ENCODE measurements around the gene H6PD.

H6PD gene

DNA sequence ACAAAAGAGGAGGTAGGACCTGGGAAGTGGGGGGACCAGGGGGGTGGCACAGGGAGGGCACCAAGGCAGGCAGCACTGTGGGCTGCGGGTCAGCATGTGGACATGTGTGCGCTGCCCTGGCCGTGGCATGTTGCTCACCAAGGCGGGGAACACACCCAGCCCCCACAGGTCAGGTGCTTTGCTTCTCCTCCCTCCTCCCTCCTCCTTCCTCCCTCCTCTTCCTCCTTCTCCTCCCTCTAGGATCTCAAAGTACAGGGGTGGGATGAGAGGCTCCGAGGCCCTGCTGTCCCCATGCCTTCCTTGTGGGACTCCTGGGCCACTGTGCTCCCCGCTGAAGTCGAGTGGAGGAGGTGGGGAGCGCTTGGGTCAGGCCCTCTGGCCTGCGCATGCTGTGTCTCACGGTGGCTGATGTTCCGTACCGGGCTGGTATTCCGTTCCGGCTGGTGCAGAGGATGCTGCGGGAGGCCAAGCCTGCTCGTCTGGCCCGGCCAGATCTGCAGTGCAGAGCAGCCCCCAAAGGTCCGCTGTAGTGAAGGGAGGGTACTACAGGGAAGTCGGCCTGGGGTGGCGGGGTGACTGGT lies 84.7 kb downstream of the H6PD start:
- Histone ChIP-seq H3K27ac (peak overlapping the region; percentile 82), H3K36me3 (peaks cover 21% of the 10 kb centered on the region), H3K4me3 (ENCODE audit: low read depth, low read length) (no peak overlapping the region), H3K27me3 (ENCODE audit: insufficient read depth, low read depth, severe bottlenecking) (no peaks in the 10 kb centered on the region), H3K9me3 (ENCODE audit: severe bottlenecking) (no peaks in the 10 kb centered on the region)
- TF ChIP-seq, protein P1, sequence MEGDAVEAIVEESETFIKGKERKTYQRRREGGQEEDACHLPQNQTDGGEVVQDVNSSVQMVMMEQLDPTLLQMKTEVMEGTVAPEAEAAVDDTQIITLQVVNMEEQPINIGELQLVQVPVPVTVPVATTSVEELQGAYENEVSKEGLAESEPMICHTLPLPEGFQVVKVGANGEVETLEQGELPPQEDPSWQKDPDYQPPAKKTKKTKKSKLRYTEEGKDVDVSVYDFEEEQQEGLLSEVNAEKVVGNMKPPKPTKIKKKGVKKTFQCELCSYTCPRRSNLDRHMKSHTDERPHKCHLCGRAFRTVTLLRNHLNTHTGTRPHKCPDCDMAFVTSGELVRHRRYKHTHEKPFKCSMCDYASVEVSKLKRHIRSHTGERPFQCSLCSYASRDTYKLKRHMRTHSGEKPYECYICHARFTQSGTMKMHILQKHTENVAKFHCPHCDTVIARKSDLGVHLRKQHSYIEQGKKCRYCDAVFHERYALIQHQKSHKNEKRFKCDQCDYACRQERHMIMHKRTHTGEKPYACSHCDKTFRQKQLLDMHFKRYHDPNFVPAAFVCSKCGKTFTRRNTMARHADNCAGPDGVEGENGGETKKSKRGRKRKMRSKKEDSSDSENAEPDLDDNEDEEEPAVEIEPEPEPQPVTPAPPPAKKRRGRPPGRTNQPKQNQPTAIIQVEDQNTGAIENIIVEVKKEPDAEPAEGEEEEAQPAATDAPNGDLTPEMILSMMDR (IDR thresholded peaks at IDR 0.05; ENCODE audit: low read depth, low read length), result no peak
- no peak for DNase-seq

DNA sequence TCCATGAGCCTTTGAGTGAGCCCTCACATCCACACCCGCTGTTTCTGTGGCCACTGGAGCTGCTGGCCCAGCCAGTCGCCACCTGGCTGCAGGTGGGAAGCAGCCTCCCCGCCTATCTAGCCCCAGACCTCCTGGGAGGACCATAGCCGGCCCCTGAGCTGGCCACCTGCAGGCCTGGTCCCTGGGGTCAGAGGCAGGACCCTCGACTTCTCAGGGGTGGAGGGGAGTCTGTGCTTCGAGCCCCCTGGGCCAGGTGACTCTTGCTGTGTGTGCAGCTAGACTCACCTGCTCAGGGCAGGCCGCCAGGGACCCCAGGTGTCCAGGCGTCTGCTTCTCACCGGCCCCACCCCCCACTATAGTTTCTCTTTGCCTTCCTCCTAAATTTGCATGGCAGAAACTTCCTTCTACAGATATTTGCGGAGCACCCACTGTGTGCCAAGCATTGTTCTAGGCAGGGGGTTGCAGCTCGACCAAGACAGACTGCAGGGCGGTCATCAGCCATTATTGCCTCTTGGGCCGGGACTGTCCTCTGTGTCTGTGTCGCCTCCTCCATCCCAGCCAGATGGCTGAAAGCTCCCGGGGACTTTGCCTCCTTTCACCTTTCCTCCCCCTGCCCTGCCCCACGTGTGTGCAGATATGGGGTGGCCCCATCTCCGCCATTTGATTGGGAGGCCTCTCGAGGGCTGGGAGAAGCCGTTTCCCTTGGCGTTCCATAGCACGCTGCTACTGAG lies 85.4 kb downstream of the H6PD start:
- DNase-seq, result peak; percentile 88
- H3K9me3 ChIP-seq (ENCODE audit: severe bottlenecking), result no peaks in the 10 kb centered on the region
- no peaks in the 10 kb centered on the region for H3K27me3 ChIP-seq (ENCODE audit: insufficient read depth, low read depth, severe bottlenecking)
- TF ChIP-seq, protein P1 (IDR thresholded peaks at IDR 0.05; ENCODE audit: low read depth, low read length), result 0 out of 2 replicates have a peak, but pooled peaks have one; percentile 3
- no peak overlapping the region for H3K4me3 ChIP-seq (ENCODE audit: low read depth, low read length)
- peak overlapping the region; percentile 82 for H3K27ac ChIP-seq
- H3K36me3 ChIP-seq, result peaks cover 21% of the 10 kb centered on the region

Measured in WERI-Rb-1 (cell line).